A549 (cell line): ENCODE measurements around the gene SLC17A9.

Source experiments
- FOSB ChIP-seq: fragments of 250-450 bp; sonication (Bioruptor Pico); IDR thresholded peaks from 2 replicates; pipeline ENCODE4 v1.5.0; 2020; ENCODE audit warnings: mild to moderate bottlenecking, moderate library complexity
- HOXA7 ChIP-seq: fragments of 250-450 bp; sonication (Bioruptor Pico); IDR thresholded peaks from 2 replicates; pipeline ENCODE4 v1.5.0; 2020; ENCODE audit warnings: mild to moderate bottlenecking, moderate library complexity
- KDM1A ChIP-seq: fragments of 200-600 bp; sonication (generic); IDR thresholded peaks from 2 replicates; pipeline ENCODE4 v1.6.1; 2016; ENCODE audit warnings: low read depth, mild to moderate bottlenecking
- NR3C1 ChIP-seq: fragments of >200 bp; sonication (Bioruptor Twin); formaldehyde crosslinking; IDR thresholded peaks from 3 replicates; pipeline ENCODE4 v1.6.1; 2017
- TF ChIP-seq, protein P1 (sequence below): fragments of >200 bp; sonication (Bioruptor Twin); formaldehyde crosslinking; IDR thresholded peaks from 3 replicates; pipeline ENCODE4 v1.5.1; 2016
- TF ChIP-seq, protein P2 (sequence below): fragments of 200-600 bp; sonication (generic); IDR thresholded peaks from 2 replicates; pipeline ENCODE4 v1.6.1; 2016; ENCODE audit warnings: antibody characterized with exemption, mild to moderate bottlenecking, moderate library complexity

- TF ChIP-seq, protein P1, sequence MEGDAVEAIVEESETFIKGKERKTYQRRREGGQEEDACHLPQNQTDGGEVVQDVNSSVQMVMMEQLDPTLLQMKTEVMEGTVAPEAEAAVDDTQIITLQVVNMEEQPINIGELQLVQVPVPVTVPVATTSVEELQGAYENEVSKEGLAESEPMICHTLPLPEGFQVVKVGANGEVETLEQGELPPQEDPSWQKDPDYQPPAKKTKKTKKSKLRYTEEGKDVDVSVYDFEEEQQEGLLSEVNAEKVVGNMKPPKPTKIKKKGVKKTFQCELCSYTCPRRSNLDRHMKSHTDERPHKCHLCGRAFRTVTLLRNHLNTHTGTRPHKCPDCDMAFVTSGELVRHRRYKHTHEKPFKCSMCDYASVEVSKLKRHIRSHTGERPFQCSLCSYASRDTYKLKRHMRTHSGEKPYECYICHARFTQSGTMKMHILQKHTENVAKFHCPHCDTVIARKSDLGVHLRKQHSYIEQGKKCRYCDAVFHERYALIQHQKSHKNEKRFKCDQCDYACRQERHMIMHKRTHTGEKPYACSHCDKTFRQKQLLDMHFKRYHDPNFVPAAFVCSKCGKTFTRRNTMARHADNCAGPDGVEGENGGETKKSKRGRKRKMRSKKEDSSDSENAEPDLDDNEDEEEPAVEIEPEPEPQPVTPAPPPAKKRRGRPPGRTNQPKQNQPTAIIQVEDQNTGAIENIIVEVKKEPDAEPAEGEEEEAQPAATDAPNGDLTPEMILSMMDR, result no peak
- TF ChIP-seq NR3C1, result no peak
- TF ChIP-seq, protein P2, sequence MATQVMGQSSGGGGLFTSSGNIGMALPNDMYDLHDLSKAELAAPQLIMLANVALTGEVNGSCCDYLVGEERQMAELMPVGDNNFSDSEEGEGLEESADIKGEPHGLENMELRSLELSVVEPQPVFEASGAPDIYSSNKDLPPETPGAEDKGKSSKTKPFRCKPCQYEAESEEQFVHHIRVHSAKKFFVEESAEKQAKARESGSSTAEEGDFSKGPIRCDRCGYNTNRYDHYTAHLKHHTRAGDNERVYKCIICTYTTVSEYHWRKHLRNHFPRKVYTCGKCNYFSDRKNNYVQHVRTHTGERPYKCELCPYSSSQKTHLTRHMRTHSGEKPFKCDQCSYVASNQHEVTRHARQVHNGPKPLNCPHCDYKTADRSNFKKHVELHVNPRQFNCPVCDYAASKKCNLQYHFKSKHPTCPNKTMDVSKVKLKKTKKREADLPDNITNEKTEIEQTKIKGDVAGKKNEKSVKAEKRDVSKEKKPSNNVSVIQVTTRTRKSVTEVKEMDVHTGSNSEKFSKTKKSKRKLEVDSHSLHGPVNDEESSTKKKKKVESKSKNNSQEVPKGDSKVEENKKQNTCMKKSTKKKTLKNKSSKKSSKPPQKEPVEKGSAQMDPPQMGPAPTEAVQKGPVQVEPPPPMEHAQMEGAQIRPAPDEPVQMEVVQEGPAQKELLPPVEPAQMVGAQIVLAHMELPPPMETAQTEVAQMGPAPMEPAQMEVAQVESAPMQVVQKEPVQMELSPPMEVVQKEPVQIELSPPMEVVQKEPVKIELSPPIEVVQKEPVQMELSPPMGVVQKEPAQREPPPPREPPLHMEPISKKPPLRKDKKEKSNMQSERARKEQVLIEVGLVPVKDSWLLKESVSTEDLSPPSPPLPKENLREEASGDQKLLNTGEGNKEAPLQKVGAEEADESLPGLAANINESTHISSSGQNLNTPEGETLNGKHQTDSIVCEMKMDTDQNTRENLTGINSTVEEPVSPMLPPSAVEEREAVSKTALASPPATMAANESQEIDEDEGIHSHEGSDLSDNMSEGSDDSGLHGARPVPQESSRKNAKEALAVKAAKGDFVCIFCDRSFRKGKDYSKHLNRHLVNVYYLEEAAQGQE, result no peak
- TF ChIP-seq KDM1A, result no peak
- no peak for TF ChIP-seq HOXA7
- TF ChIP-seq FOSB (CRISPR knock-in tag), result no peak
Measured at GRCh38 chr20:62957136-62958117, 4.9 kb downstream of the SLC17A9 start.
